K562 (cell line): ENCODE data around the gene GRWD1. TPM values are rescaled to one million over a fixed set of nuclear protein-coding genes. Genes with fewer than 3 reads are reported as not detected.
A peak's percentile ranks its signal among the peaks of the same experiment; 100 is the strongest.

Source experiments
- ATF7 ChIP-seq: fragments of 450-650 bp; IDR thresholded peaks from 2 replicates; pipeline ENCODE4 v1.7.1; 2014; ENCODE audit warnings: mild to moderate bottlenecking, moderate library complexity
- E2F1 ChIP-seq: sonication (generic); formaldehyde crosslinking; IDR thresholded peaks from 2 replicates; pipeline ENCODE4 v1.8.1; 2023; ENCODE audit warnings: mild to moderate bottlenecking, missing genetic modification reagents, moderate library complexity
- E2F4 ChIP-seq: sonication (generic); formaldehyde crosslinking; IDR thresholded peaks from 2 replicates; pipeline ENCODE4 v1.8.0; 2022; ENCODE audit warnings: mild to moderate bottlenecking, low read depth, missing genetic modification reagents
- E2F6 ChIP-seq, 2 experiments: IDR thresholded peaks; 2 replicates each; pipeline ENCODE4 v1.6.1; 2011; ENCODE audit warnings: borderline replicate concordance in 1 of 2, control low read depth in 1 of 2, low read depth in 1 of 2, low read length in 1 of 2, mild to moderate bottlenecking in 1 of 2, mixed read lengths in 1 of 2, moderate library complexity in 1 of 2; ENCODE audit not compliant: insufficient read depth in 1 of 2, insufficient read length in 1 of 2, poor library complexity in 1 of 2, severe bottlenecking in 1 of 2; ENCODE audit errors: extremely low read depth in 1 of 2
- EGR1 ChIP-seq: fragments of 450-650 bp; conservative IDR thresholded peaks from 2 replicates; pipeline ENCODE4 v1.6.1; 2017; ENCODE audit warnings: mild to moderate bottlenecking
- HMGN3 ChIP-seq: IDR thresholded peaks from 2 replicates; pipeline ENCODE4 v1.6.1; 2011; ENCODE audit warnings: borderline replicate concordance, low read depth, mild to moderate bottlenecking, mixed read lengths, low read length; ENCODE audit not compliant: insufficient read length; ENCODE audit errors: extremely low read depth
- HNRNPLL ChIP-seq: fragments of 200-400 bp; formaldehyde crosslinking; IDR thresholded peaks from 2 replicates; pipeline ENCODE4 v1.6.1; 2017; ENCODE audit warnings: low read length, low read depth, mild to moderate bottlenecking; ENCODE audit not compliant: poor library complexity, severe bottlenecking
- MBD2 ChIP-seq: sonication (generic); IDR thresholded peaks from 2 replicates; pipeline ENCODE4 v1.6.1; 2016; ENCODE audit warnings: low read depth, borderline replicate concordance
- MYC ChIP-seq, 2 experiments: fragments of 250-450 bp in 1 of 2; sonication (Bioruptor Pico) in 1 of 2; IDR thresholded peaks; 2 replicates each; pipeline versions ENCODE4 v1.5.1 to v1.6.1; 2012 to 2021; ENCODE audit warnings: low read depth in 2 of 2, borderline replicate concordance in 1 of 2, improper control_type of control experiment in 1 of 2, low read length in 1 of 2, mild to moderate bottlenecking in 1 of 2, moderate library complexity in 1 of 2
- PML ChIP-seq: IDR thresholded peaks from 2 replicates; pipeline ENCODE4 v1.6.1; 2012; ENCODE audit warnings: low read length, inconsistent platforms
- POLR2B ChIP-seq: fragments of 450-650 bp; IDR thresholded peaks from 2 replicates; pipeline ENCODE4 v1.6.1; 2018; ENCODE audit warnings: low read depth; ENCODE audit not compliant: partially characterized antibody
- SMARCB1 ChIP-seq: IDR thresholded peaks from 2 replicates; pipeline ENCODE4 v1.6.1; 2011; ENCODE audit warnings: improper control_type of control experiment, low read depth; ENCODE audit not compliant: insufficient read length
- SP1 ChIP-seq: sonication (generic); formaldehyde crosslinking; IDR thresholded peaks from 2 replicates; pipeline ENCODE4 v1.8.1; 2022; ENCODE audit warnings: mild to moderate bottlenecking, missing genetic modification reagents
- TOE1 ChIP-seq, 2 experiments: fragments of 450-650 bp in 1 of 2; sonication (generic) in 1 of 2; formaldehyde crosslinking in 1 of 2; IDR thresholded peaks; 2 replicates each; pipeline versions ENCODE4 v1.7.1 to v1.8.0; 2016 to 2022; ENCODE audit warnings: borderline replicate concordance in 2 of 2, mild to moderate bottlenecking in 2 of 2, antibody characterized with exemption in 1 of 2, inconsistent platforms in 1 of 2, low read depth in 1 of 2, missing genetic modification reagents in 1 of 2, moderate library complexity in 1 of 2
- YY1 ChIP-seq, 3 experiments: IDR thresholded peaks; 2 replicates each; pipeline ENCODE4 v1.6.1; 2011; ENCODE audit warnings: low read length in 2 of 3, mild to moderate bottlenecking in 2 of 3, moderate library complexity in 2 of 3, borderline replicate concordance in 1 of 3, control low read depth in 1 of 3, low read depth in 1 of 3; ENCODE audit not compliant: insufficient read depth in 3 of 3, insufficient replicate concordance in 2 of 3, control insufficient read depth in 1 of 3, insufficient read length in 1 of 3; ENCODE audit errors: extremely low read depth in 1 of 3
- ZBTB7A ChIP-seq: IDR thresholded peaks from 2 replicates; pipeline ENCODE4 v1.6.1; 2011; ENCODE audit warnings: low read depth, mild to moderate bottlenecking, low read length, moderate library complexity, borderline replicate concordance; ENCODE audit not compliant: control insufficient read depth
- ZNF589 ChIP-seq: fragments of 200-800 bp; sonication (Bioruptor generic); IDR thresholded peaks from 2 replicates; pipeline ENCODE4 v1.6.1; 2016; ENCODE audit warnings: low read depth, missing genetic modification characterization, missing compliant biosample characterization
- ZNF655 ChIP-seq: fragments of 250-450 bp; sonication (Bioruptor Pico); IDR thresholded peaks from 2 replicates; pipeline ENCODE4 v1.5.0; 2021
- polyA plus RNA-seq, 8 experiments: library from polyadenylated mRNA; depleted of rRNA in 4 of 8; stranded (reverse) in 5 of 8; unstranded in 3 of 8; fragments of >200 nt; fragmentation: Nextera tagmentation in 2 of 8; fragmentation: Illumina TruSeq in 1 of 8; extraction: Ambion mirVana in 2 of 8; extraction: Trizol in 1 of 8; gene quantifications; 2 replicates each; pipeline versions ENCODE4 v1.2.1 to v1.2.3, GENCODE V29; 2011 to 2014; ENCODE audit warnings: inconsistent platforms in 1 of 8, missing spikeins in 1 of 8
- total RNA-seq, 7 experiments: library from RNA; depleted of rRNA in 6 of 7; stranded (reverse); fragments of >200 nt in 6 of 7; fragmentation: Illumina TruSeq in 2 of 7; extraction: Trizol in 2 of 7; gene quantifications; 2 replicates each; pipeline versions ENCODE4 v1.2.1 to v1.2.3, GENCODE V29; 2011 to 2021; ENCODE audit warnings: low replicate concordance in 1 of 7

The GRWD1 gene
- total and polyA plus RNA-seq, 9 of the 15 experiments (the other 6 are each of a cell fraction or from before 2014, with no cell fraction given) = 1.5 to 87.2 (median 24.5) TPM

GRCh38 chr19:48492925-48493717, 47.3 kb downstream of the GRWD1 start (continued):
- TF ChIP-seq ZNF655 (CRISPR knock-in tag) = 0 out of 2 replicates have a peak, but pooled peaks have one; percentile 23
- TF ChIP-seq PML = peak; percentile 42; the same call in 1 of the 2 replicates
- no peak for TF ChIP-seq SMARCB1
- 0 out of 2 replicates have a peak, but pooled peaks have one; percentile 23 for TF ChIP-seq ZNF589 (CRISPR knock-in tag)
- TF ChIP-seq HNRNPLL = no peak
- TF ChIP-seq E2F4 (CRISPR knock-in tag) = 0 out of 2 replicates have a peak, but pooled peaks have one; percentile 66
- no peak for TF ChIP-seq YY1 (IDR thresholded peaks at IDR 0.05; ENCODE audit: borderline replicate concordance in 1 of 3, control insufficient read depth in 1 of 3, extremely low read depth in 1 of 3, insufficient read depth in 3 of 3, insufficient read length in 1 of 3, insufficient replicate concordance in 2 of 3, low read depth in 1 of 3, low read length in 2 of 3)
- TF ChIP-seq POLR2B = peak; percentile 69
- TF ChIP-seq MBD2 = peak; percentile 27; the same call in 1 of the 2 replicates
- 0 out of 2 replicates have a peak, but pooled peaks have one; percentile 10 for TF ChIP-seq TOE1 (IDR thresholded peaks at IDR 0.05; ENCODE audit: borderline replicate concordance)
- no peak for TF ChIP-seq TOE1 (CRISPR knock-in tag; IDR thresholded peaks at IDR 0.05; ENCODE audit: borderline replicate concordance, low read depth)
- TF ChIP-seq HMGN3 = peak; percentile 62
- peak; percentile 52; the same call in 1 of the 2 replicates for TF ChIP-seq EGR1
- peak in 1 of 2 experiments; percentile 40 for TF ChIP-seq E2F6 (IDR thresholded peaks at IDR 0.05; ENCODE audit: borderline replicate concordance in 1 of 2, extremely low read depth in 1 of 2, insufficient read depth in 1 of 2, insufficient read length in 1 of 2, low read depth in 1 of 2, low read length in 1 of 2, poor library complexity in 1 of 2, severe bottlenecking in 1 of 2)
- TF ChIP-seq ATF7 = peak; percentile 38; the same call in 1 of the 2 replicates
- peak; percentile 17; the same call in 1 of the 2 replicates for TF ChIP-seq ZBTB7A
- TF ChIP-seq SP1 (CRISPR knock-in tag) = peak; percentile 79
- TF ChIP-seq MYC (IDR thresholded peaks at IDR 0.05; ENCODE audit: low read depth, low read length) = 0 out of 2 replicates have a peak, but pooled peaks have one; percentile 18
- no peak for TF ChIP-seq MYC (CRISPR knock-in tag; IDR thresholded peaks at IDR 0.05; ENCODE audit: borderline replicate concordance, low read depth)
- 0 out of 2 replicates have a peak, but pooled peaks have one; percentile 71 for TF ChIP-seq E2F1 (CRISPR knock-in tag)
